HL-60/S4 (cell line): ENCODE results near the gene CD6.

Experiments
- in situ Hi-C: fragments of 300-500 bp; cut with MboI; formaldehyde crosslinking; loops from 2 replicates; pipeline ENCODE4 v1.14.3; 2022; ENCODE audit warnings: low sequenced_read_pairs

CD6 gene

GRCh38 chr11:60982184-60982583 lies 10.7 kb downstream of the CD6 start:
- in situ Hi-C loops: no loop called here

GRCh38 chr11:60984149-60984548 lies 12.7 kb downstream of the CD6 start:
- in situ Hi-C loops: no loop called here

- in situ Hi-C loops: no loop called here
Observed at GRCh38 chr11:60984636-60985035, 13.2 kb downstream of the CD6 start.

- in situ Hi-C loops: no loop called here
Observed at GRCh38 chr11:60985501-60985900, 14.0 kb downstream of the CD6 start.

GRCh38 chr11:60985991-60986915 lies 14.8 kb downstream of the CD6 start:
- in situ Hi-C loops: no loop called here

GRCh38 chr11:60987577-60988277 lies 16.2 kb downstream of the CD6 start:
- in situ Hi-C loops: no loop called here

- in situ Hi-C loops: no loop called here
Observed at GRCh38 chr11:60988658-60989057, 17.2 kb downstream of the CD6 start.

GRCh38 chr11:60989093-60989650 lies 17.7 kb downstream of the CD6 start:
- in situ Hi-C loops: no loop called here

- in situ Hi-C loops: no loop called here
Observed at GRCh38 chr11:60991457-60991856, 20.0 kb downstream of the CD6 start.

GRCh38 chr11:60992842-60993409 lies 21.4 kb downstream of the CD6 start:
- in situ Hi-C loops: no loop called here

- in situ Hi-C loops: no loop called here
Observed at GRCh38 chr11:60993615-60994014, 22.1 kb downstream of the CD6 start.

GRCh38 chr11:60994541-60995080 lies 23.1 kb downstream of the CD6 start:
- in situ Hi-C loops: no loop called here

- in situ Hi-C loops: no loop called here
Observed at GRCh38 chr11:60995798-60996197, 24.3 kb downstream of the CD6 start.

- in situ Hi-C loops: no loop called here
Observed at GRCh38 chr11:60996381-60997138, 25.1 kb downstream of the CD6 start.

GRCh38 chr11:61000426-61000825 lies 28.9 kb downstream of the CD6 start:
- in situ Hi-C loops: no loop called here

GRCh38 chr11:61001931-61002330 lies 30.5 kb downstream of the CD6 start:
- in situ Hi-C loops: no loop called here

- in situ Hi-C loops: no loop called here
Observed at GRCh38 chr11:61002598-61002997, 31.1 kb downstream of the CD6 start.

GRCh38 chr11:61004180-61004611 lies 32.7 kb downstream of the CD6 start:
- in situ Hi-C loops: no loop called here

- in situ Hi-C loops: no loop called here
Observed at GRCh38 chr11:61004761-61005181, 33.3 kb downstream of the CD6 start.

GRCh38 chr11:61007383-61007955 lies 36.0 kb downstream of the CD6 start:
- in situ Hi-C loops: no loop called here
